Uterus (tissue), 4 donors: Measurements from ENCODE around the gene CD300C. TPM values are rescaled to one million over a fixed set of nuclear protein-coding genes. Genes with fewer than 3 reads are reported as not detected.

Experiments used
- DNase-seq, 2 donors: peaks; one replicate each; pipeline ENCODE4 v3.0.0-alpha.2; 2019 to 2020
- H3K27ac ChIP-seq, 2 donors: fragments of 200-600 bp; sonication (generic); 1 replicate in 1 of 2; 2 replicates in 1 of 2; pipeline ENCODE4 v1.5.1; 2016 to 2018
- H3K27me3 ChIP-seq, 2 donors: fragments of 200-600 bp; sonication (generic); one replicate each; pipeline ENCODE4 v1.5.1; 2018 to 2019; ENCODE audit warnings: control low read depth in 1 of 2
- H3K36me3 ChIP-seq, 2 donors: fragments of 200-600 bp; sonication (generic); one replicate each; pipeline ENCODE4 v1.5.1; 2019; ENCODE audit warnings: control low read depth in 1 of 2
- H3K4me1 ChIP-seq, 2 donors: fragments of 200-600 bp; sonication (generic); one replicate each; pipeline ENCODE4 v1.5.1; 2018 to 2019; ENCODE audit warnings: control low read depth in 1 of 2
- H3K4me3 ChIP-seq, 2 donors: fragments of 200-600 bp; sonication (generic); 1 replicate in 1 of 2; 2 replicates in 1 of 2; pipeline ENCODE4 v1.5.1; 2018 to 2019; ENCODE audit warnings: mild to moderate bottlenecking in 1 of 2
- H3K9me3 ChIP-seq, 2 donors: fragments of 200-600 bp; sonication (generic); one replicate each; pipeline ENCODE4 v1.5.1; 2019; ENCODE audit warnings: control low read depth in 1 of 2
- CTCF ChIP-seq, 4 experiments: fragments of 200-600 bp in 2 of 4; fragments of 450-650 bp in 2 of 4; sonication (generic) in 2 of 4; IDR thresholded peaks; one replicate each; pipeline ENCODE4 v1.5.1; 2016 to 2019; ENCODE audit warnings: antibody characterized with exemption in 4 of 4, mild to moderate bottlenecking in 2 of 4, moderate library complexity in 1 of 4
- POLR2A ChIP-seq, 2 donors: fragments of 450-650 bp; IDR thresholded peaks; one replicate each; pipeline ENCODE4 v1.6.1; 2016; ENCODE audit warnings: antibody characterized with exemption in 2 of 2, mild to moderate bottlenecking in 1 of 2, moderate library complexity in 1 of 2
- intact Hi-C: fragments of 100-400 bp; cut with DNase I; formaldehyde crosslinking; loops from one replicate; pipeline ENCODE4 v1.15.1; 2023; ENCODE audit warnings: low total_unique reads
- total RNA-seq, 4 donors: library from RNA; depleted of rRNA in 3 of 4; stranded (reverse); fragments of >200 nt in 3 of 4; gene quantifications; one replicate each; pipeline versions ENCODE4 v1.1.0 to v1.2.4, GENCODE V29; 2014 to 2023
- donor health status: DM: yes; HTN: yes; CAD: no.

CD300C gene
- total RNA-seq, 4 donors from 2014 or later = 0.21 to 0.27 TPM; not detected in 2

DNA sequence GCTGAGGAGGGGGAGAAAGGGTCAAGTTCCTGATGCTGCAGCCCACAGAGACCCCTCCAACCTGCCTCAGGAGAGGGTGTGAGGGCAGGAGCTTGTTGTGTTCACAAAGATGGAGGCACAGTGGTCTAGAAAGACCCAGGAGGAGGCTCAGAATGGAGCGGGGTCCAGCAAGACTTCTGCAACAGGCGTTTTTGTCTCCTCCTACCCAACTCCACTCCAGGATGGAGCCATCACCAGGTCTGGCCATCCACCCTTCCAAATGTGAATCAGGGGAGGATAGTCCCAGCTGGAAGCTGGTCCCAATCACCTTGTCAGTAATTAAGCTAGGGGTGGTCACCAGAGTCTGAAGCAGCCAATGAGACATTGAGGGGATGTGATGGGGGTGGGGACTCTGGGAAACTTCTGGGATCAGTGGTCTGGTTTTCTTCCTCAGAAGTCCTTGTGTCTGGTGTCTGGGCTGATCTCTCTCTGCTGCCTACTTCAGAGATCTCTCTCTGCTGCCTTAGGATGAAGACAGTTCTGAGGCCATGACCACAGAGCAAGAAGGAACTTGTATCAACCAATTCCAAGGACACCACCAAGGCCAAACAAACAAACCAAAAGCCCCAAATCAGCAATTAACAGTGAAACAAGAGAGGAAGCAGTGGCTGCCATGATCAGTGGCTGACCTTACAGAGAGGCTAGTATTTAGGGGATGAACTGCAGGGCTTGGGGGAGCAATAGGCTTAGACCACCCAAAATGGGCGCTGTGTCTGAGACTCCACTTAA is 29.2 kb downstream of the CD300C start:
- no peaks in the 10 kb centered on the region for H3K4me1 ChIP-seq
- DNase-seq = no peak
- H3K9me3 ChIP-seq = no peaks in the 10 kb centered on the region
- H3K27me3 ChIP-seq = no peaks in the 10 kb centered on the region
- no peak overlapping the region for H3K27ac ChIP-seq
- no peaks in the 10 kb centered on the region for H3K36me3 ChIP-seq
- no peak for TF ChIP-seq POLR2A (IDR thresholded peaks at IDR 0.05)
- TF ChIP-seq CTCF (IDR thresholded peaks at IDR 0.05) = no peak
- no peak overlapping the region for H3K4me3 ChIP-seq
- intact Hi-C loops = no loop called here

- no peak for DNase-seq
- no peak overlapping the region for H3K4me3 ChIP-seq
Measured at GRCh38 chr17:74515941-74516340, 30.0 kb downstream of the CD300C start.

DNA sequence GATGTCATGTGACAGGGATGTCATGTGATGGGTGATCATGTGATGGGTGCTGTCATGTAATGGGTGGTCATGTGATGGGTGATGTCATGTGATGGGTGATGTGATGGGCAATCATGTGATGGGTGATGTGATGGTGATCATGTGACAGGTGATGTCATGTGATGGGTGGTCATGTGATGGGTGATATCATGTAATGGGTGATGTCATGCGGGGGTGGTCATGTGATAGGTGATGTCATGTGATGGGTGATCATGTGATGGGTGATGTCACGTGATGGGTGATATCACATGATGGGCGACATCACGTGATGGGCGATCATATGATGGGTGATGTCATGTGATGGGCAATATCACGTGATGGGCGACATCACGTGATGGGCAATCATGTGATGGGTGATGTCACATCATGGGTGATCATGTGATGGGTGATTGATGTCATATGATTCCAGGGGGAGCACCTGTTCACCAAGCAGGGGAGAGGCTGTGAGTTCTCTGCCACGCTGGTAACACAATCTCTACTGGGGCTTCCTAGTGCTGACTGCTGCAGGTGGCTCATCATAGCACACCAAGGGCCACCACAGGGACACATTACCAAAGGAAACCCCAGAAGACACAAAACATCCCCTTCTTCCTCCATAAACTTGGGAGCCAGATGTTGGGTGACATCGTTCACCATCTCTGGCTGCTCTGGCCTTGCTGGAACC is 31.1 kb downstream of the CD300C start:
- no peak for TF ChIP-seq CTCF (IDR thresholded peaks at IDR 0.05)
- TF ChIP-seq POLR2A (IDR thresholded peaks at IDR 0.05) = no peak
- Histone ChIP-seq H3K4me1 (no peaks in the 10 kb centered on the region), H3K4me3 (no peak overlapping the region), H3K27me3 (no peaks in the 10 kb centered on the region), H3K9me3 (no peaks in the 10 kb centered on the region), H3K27ac (no peak overlapping the region), H3K36me3 (no peaks in the 10 kb centered on the region)
- no peak for DNase-seq
- intact Hi-C loops = no loop called here

More at GRCh38 chr17:74515941-74516340, 30.0 kb downstream of the CD300C start:
- no peaks in the 10 kb centered on the region for H3K4me1 ChIP-seq
- no peaks in the 10 kb centered on the region for H3K9me3 ChIP-seq
- no peak overlapping the region for H3K27ac ChIP-seq
- intact Hi-C loops = no loop called here
- H3K27me3 ChIP-seq = no peaks in the 10 kb centered on the region
- no peaks in the 10 kb centered on the region for H3K36me3 ChIP-seq
- no peak for TF ChIP-seq POLR2A (IDR thresholded peaks at IDR 0.05)
- no peak for TF ChIP-seq CTCF (IDR thresholded peaks at IDR 0.05)

- Histone ChIP-seq H3K27ac (no peak overlapping the region), H3K9me3 (no peaks in the 10 kb centered on the region), H3K27me3 (no peaks in the 10 kb centered on the region), H3K4me1 (no peaks in the 10 kb centered on the region), H3K4me3 (no peak overlapping the region), H3K36me3 (no peaks in the 10 kb centered on the region)
- no peak for TF ChIP-seq POLR2A (IDR thresholded peaks at IDR 0.05)
- TF ChIP-seq CTCF (IDR thresholded peaks at IDR 0.05) = no peak
- DNase-seq = no peak
- intact Hi-C loops = no loop called here
Measured at GRCh38 chr17:74513987-74514631, 31.8 kb downstream of the CD300C start.

GRCh38 chr17:74512624-74513091 is 33.3 kb downstream of the CD300C start:
- no peaks in the 10 kb centered on the region for H3K4me1 ChIP-seq
- intact Hi-C loops = no loop called here
- TF ChIP-seq CTCF (IDR thresholded peaks at IDR 0.05) = no peak
- TF ChIP-seq POLR2A (IDR thresholded peaks at IDR 0.05) = no peak
- H3K4me3 ChIP-seq = no peak overlapping the region
- H3K27me3 ChIP-seq = no peaks in the 10 kb centered on the region
- no peak for DNase-seq
- no peaks in the 10 kb centered on the region for H3K36me3 ChIP-seq
- no peak overlapping the region for H3K27ac ChIP-seq
- no peaks in the 10 kb centered on the region for H3K9me3 ChIP-seq
